Activated B cell treated with CpG ODN at 0.5 μM for 24 hours (primary cell): ENCODE data around the gene TMEM101. TPM values are rescaled to one million over a fixed set of nuclear protein-coding genes. Genes with fewer than 3 reads are reported as not detected.
"Not testable (repeated sequence)": the region's sequence is repeated elsewhere in the genome, so short reads cannot be mapped to it uniquely, and the experiment has no call there.

Experiments used
- ATAC-seq: fragments of 200-7000 bp; cut with Tn5 transposase; one replicate; pipeline ENCODE4 v1.10.0; 2021; ENCODE audit warnings: low read depth, mild to moderate bottlenecking, moderate library complexity
- CTCF ChIA-PET: fragments of 350-600 bp; sonication (Branson Sonifier 250); formaldehyde crosslinking; loops from one replicate; lab custom pipeline; 2021; ENCODE audit warnings: antibody characterized with exemption; lab: Charles Lee
- POLR2A ChIA-PET: fragments of 350-600 bp; sonication (Branson Sonifier 250); formaldehyde crosslinking; loops from one replicate; lab custom pipeline; 2021; ENCODE audit warnings: antibody characterized with exemption; lab: Charles Lee
- DNase-seq: peaks from one replicate; pipeline ENCODE4 v3.0.0; 2022
- H3K27ac Mint-ChIP-seq: one replicate; pipeline ENCODE4 v1.8.0; 2020; ENCODE audit warnings: mixed read lengths
- H3K27me3 Mint-ChIP-seq: one replicate; pipeline ENCODE4 v1.8.0; 2021; ENCODE audit warnings: mixed read lengths
- H3K36me3 Mint-ChIP-seq: one replicate; pipeline ENCODE4 v1.8.0; 2021; ENCODE audit warnings: low read depth, mixed read lengths
- H3K4me1 Mint-ChIP-seq: one replicate; pipeline ENCODE4 v1.8.0; 2021; ENCODE audit warnings: mixed read lengths
- H3K4me3 Mint-ChIP-seq: one replicate; pipeline ENCODE4 v1.8.0; 2020; ENCODE audit warnings: mild to moderate bottlenecking, mixed read lengths
- H3K9me3 Mint-ChIP-seq: one replicate; pipeline ENCODE4 v1.8.0; 2020; ENCODE audit warnings: mixed read lengths
- CTCF ChIP-seq: fragments of 200-600 bp; IDR thresholded peaks from one replicate; pipeline ENCODE4 v1.8.0; 2022; ENCODE audit warnings: antibody characterized with exemption, mild to moderate bottlenecking
- intact Hi-C: fragments of 100-400 bp; cut with micrococcal nuclease; formaldehyde crosslinking; loops from one replicate; pipeline ENCODE4 v1.15.1; 2024
- total RNA-seq: library from RNA; stranded (reverse); gene quantifications from 2 replicates; pipeline ENCODE4 v1.2.3, GENCODE V29; 2022

The TMEM101 gene
- total RNA-seq, 1 donor from 2014 or later: 24.6 TPM

GRCh38 chr17:44000871-44001460, 13.8 kb downstream of the TMEM101 start:
- Mint-ChIP-seq H3K27ac (no peak overlapping the region), H3K36me3 (no peaks in the 10 kb centered on the region), H3K27me3 (peaks cover 24% of the 10 kb centered on the region), H3K4me1 (peaks cover 6% of the 10 kb centered on the region), H3K9me3 (no peaks in the 10 kb centered on the region), H3K4me3 (no peak overlapping the region)
- ATAC-seq: no peak
- ChIA-PET POLR2A (no interaction called here), CTCF (no interaction called here)
- intact Hi-C loops: no loop called here
- no peak for DNase-seq
- TF ChIP-seq CTCF: no peak

GRCh38 chr17:44000141-44000860, 14.5 kb downstream of the TMEM101 start:
- DNase-seq (no peak), ATAC-seq (no peak)
- Mint-ChIP-seq H3K36me3 (no peaks in the 10 kb centered on the region), H3K4me1 (peaks cover 2% of the 10 kb centered on the region), H3K27me3 (peaks cover 25% of the 10 kb centered on the region), H3K27ac (no peak overlapping the region), H3K4me3 (no peak overlapping the region), H3K9me3 (no peaks in the 10 kb centered on the region)
- no peak for TF ChIP-seq CTCF
- CTCF ChIA-PET: no interaction called here
- POLR2A ChIA-PET: no interaction called here
- intact Hi-C loops: no loop called here

- Mint-ChIP-seq H3K4me1 (peaks cover 4% of the 10 kb centered on the region), H3K27ac (no peak overlapping the region), H3K27me3 (peaks cover 26% of the 10 kb centered on the region), H3K4me3 (no peak overlapping the region), H3K36me3 (no peaks in the 10 kb centered on the region), H3K9me3 (no peaks in the 10 kb centered on the region)
- intact Hi-C loops: no loop called here
- no peak for TF ChIP-seq CTCF
- no peak for ATAC-seq
- CTCF ChIA-PET: no interaction called here
- no peak for DNase-seq
- POLR2A ChIA-PET: no interaction called here
These were observed 15.7 kb downstream of the TMEM101 start for GRCh38 chr17:43999024-43999423.

- intact Hi-C loops: no loop called here
- ChIA-PET POLR2A (interaction anchor here (0.6 kb wide), 1 partner anchor 30 kb away, joined by 3 read pairs; no protein-coding TSS in a partner anchor), CTCF (no interaction called here)
- no peak for TF ChIP-seq CTCF
- no peak overlapping the region for H3K27ac Mint-ChIP-seq
- H3K4me1 Mint-ChIP-seq: peaks cover 4% of the 10 kb centered on the region
- no peak overlapping the region for H3K4me3 Mint-ChIP-seq
- ATAC-seq (no peak), DNase-seq (no peak)
- no peaks in the 10 kb centered on the region for H3K36me3 Mint-ChIP-seq
- H3K27me3 Mint-ChIP-seq: peaks cover 26% of the 10 kb centered on the region
- H3K9me3 Mint-ChIP-seq: no peaks in the 10 kb centered on the region
These were observed 16.2 kb downstream of the TMEM101 start for GRCh38 chr17:43998552-43998951.

GRCh38 chr17:43997180-43997579, 17.6 kb downstream of the TMEM101 start:
- H3K4me1 Mint-ChIP-seq, DNase-seq, intact Hi-C loops, CTCF ChIA-PET, H3K27ac Mint-ChIP-seq, H3K9me3 Mint-ChIP-seq, H3K36me3 Mint-ChIP-seq, ATAC-seq, H3K4me3 Mint-ChIP-seq, POLR2A ChIA-PET: not testable (repeated sequence)
- H3K27me3 Mint-ChIP-seq: peaks cover 28% of the 10 kb centered on the region
